ENCODE measurements around the gene SFSWAP.
"Not testable (repeated sequence)": the region's sequence is repeated elsewhere in the genome, so short reads cannot be mapped to it uniquely, and the experiment has no call there.

Gene SFSWAP

DNA sequence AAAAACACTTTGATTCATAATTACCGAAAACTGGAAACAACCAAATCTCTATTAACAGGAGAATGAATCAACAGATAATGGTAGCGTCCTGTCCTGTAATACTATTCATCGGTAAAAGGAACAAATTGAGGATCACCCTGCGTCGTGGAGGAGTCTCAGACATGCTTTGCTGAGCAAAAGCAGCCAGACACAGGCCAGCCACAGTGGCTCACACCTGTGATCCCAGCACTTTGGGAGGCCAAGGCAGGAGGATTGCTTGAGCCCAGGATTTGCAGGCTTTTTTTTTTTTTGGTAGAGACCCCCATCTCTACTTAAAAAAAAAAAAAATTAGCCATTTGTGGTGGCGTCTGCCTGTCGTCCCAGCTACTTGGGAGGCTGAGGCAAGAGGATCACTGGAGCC, 83.2 kb downstream of the SFSWAP start:
- no peak for FAIRE-seq

DNA sequence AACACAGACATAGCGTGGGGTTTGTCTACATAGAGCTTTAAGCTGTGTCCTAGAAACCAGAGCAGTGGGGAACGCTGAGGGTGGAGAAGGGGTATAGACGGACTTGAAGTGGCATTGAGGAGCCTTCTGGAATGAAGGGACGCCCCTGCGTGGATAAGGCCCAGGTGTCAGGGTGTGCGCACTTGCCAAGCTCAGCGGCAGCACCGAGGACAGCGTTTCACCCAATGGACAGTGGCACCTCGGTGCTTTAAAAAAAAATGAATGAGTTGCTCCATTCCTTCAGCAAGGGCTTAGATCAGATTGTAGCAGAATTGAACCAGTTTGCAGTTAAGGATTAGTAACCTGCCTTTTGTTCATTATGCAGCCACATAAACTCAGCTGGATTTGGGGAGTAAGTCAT, 83.7 kb downstream of the SFSWAP start:
- no peak for FAIRE-seq

DNA sequence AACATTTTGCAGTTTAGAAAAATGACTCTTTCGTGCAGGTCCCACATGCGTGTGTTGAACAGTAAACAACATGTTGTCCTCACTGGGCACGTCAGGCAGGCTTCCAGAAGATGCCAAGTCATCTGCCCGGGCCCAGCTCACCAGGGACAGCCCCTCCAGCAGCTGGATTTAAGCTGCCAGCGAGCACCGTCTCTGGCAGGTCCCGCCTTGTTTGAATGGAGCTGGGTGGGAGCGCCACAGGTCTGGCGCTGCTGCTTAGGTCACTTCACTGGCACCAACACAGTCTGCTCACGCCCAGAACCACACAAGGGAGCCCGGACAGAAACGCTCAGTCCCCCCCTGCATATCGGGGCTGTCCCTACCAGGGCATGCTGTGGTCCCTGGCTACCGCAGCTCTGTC, 84.2 kb downstream of the SFSWAP start:
- no peak for FAIRE-seq

DNA sequence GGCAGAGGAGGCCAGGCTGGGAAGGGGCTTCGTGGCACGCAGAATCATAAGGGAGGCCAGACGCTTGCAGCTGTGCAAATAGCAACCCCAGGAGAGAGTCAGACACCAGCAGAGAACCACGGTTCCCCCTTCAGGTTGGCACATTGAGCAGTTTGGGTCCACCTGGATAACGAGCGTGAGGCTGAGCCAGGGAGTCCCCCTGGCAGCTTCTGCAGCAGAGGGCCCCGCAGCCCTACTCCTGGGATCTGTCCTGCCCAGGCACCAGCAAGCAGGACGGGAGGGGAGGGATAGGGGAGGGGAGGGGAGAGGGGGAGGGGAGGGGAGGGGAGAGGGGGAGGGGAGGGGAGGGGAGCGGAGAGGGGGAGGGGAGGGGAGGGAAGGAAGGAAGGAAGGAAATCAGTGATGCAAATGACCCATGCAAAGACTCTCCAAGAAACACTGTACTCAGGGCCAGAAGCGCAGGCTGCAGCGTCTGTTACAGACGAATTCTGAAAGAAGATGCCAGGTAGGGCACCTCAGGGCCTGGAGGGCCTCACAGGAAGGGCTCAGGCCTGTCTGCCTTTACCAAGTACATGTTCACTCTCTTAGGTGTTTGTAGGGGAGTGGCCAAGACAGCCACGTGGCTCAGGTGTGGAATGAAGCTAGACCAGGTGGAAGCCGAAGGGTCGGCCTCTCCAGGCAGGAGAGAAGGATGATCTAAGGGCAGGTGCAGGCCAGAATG, 85.0 kb downstream of the SFSWAP start:
- no peak for FAIRE-seq

DNA sequence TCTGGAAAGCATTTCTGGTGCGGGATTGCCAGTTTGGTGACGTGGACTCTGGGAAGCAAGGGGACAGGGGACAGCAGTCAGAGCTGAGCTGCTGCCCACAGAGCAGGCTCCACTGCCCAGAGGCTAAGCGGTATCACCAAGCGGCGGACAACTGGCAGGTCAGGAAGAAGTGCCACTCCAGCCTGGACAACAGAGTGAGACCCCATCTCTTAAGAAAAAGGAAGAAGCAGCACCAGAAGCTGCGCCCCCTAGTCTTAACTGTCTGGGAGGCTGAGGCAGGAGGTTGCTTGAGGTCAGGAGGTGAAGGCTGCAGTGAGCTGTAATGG, 85.5 kb downstream of the SFSWAP start:
- FAIRE-seq = no peak

DNA sequence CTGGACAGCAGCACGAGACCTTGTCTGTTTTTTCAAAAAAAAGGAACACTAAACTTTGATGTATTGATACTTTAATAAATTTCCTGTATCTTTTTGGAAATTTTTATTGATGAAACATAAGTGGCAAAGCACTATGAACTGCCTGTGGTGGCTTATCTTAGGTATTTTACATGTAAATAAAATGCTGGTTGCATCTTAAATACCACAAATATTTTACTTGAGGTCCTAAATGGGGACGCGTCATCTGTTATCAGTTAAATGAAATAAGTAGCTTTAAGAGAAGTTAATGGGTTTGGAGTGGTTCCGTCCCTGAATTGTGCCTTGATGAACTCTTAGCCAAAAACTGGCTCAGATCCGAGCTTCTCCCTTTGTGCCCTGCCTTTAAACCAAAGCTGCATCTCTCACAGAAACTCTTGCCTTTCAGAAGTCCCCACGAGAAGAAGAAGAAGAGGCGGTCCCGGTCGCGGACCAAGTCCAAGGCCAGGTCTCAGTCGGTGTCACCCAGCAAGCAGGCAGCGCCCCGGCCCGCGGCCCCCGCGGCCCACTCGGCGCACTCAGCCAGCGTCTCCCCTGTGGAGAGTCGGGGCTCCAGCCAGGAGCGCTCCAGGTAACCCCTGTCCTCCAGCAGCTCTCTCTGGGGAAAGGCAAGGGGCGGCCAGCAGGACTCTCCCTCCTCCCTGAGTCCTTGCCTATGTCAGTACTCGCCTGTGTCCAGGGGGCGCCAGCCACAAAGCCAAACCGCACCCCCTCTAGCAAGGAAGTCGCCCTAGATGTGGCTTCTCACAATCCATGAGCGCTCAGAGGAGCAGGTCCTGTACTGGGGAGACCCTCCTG, 86.1 kb downstream of the SFSWAP start:
- no peak for FAIRE-seq

DNA sequence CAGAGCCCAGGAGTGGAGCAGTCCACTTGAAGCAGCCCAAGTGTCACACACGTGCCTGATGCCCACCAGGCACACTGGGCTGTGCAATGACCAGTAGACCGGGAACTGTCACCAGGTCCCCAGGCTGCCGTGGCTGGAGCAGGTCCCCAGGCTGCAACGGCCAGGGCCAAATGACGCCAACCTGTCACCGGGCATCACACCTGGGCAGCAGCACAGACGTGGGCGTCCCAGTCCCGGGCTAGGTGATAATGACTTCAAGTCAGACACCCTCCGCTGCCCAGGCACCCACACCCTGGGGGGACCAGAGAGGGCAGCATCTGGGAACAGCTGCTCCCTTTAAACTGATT, 86.7 kb downstream of the SFSWAP start:
- no peak for FAIRE-seq

DNA sequence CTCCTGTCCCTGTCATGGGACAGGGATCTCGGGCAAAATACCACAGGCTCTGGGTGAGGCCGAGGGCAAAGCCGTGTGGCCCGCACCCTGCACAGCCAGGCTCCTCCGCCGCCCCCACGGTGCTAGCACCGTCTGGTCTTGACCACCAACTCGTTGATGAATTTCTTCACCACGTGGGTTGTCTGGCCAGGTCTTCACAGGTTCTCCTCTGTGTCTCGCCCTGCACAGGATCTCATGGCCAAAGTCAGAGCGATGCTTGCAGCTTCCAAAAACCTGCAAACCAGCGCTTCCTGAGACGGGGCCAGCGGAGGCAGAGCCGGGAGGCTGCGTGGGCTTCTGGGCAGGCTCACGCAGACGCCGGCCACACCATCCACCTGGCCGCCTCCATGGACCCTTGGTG, 88.3 kb downstream of the SFSWAP start:
- FAIRE-seq = no peak

DNA sequence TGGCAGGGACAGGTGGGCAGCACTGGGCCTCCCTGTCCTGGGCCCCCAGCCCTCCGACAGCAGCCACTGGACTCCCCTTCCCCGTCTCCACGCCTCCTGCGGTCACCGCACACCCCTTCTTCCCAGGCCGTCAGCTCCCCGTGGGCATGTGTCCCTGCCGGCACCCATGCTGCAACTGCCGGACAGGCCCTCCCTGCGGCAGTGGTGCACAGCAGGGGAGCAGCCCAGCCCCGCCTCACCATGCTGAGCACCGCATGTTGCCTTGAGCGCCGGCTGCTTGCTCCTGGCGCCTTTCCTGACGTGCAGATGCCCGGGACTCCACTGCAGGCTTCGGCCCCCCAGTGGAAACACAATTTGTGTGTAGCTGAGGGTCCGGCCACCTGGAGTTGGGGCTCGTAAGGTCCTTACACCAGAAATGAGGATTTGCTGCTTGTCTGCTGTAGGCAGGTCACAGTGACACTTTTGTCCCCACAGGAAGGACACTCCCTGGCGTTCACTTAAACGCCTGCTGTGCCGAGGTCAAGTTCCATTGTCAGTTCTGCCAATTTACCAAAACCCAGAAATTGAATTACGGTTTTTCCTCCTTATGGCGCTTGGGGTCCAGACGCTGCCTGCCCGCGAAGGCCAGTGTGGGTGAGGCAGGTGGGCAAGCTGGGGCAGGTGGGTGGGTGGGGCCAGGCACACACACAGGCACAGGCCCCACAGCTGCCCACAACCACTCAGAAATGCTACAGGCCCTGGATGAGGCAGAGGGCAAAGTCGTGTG, 89.1 kb downstream of the SFSWAP start:
- FAIRE-seq = no peak

DNA sequence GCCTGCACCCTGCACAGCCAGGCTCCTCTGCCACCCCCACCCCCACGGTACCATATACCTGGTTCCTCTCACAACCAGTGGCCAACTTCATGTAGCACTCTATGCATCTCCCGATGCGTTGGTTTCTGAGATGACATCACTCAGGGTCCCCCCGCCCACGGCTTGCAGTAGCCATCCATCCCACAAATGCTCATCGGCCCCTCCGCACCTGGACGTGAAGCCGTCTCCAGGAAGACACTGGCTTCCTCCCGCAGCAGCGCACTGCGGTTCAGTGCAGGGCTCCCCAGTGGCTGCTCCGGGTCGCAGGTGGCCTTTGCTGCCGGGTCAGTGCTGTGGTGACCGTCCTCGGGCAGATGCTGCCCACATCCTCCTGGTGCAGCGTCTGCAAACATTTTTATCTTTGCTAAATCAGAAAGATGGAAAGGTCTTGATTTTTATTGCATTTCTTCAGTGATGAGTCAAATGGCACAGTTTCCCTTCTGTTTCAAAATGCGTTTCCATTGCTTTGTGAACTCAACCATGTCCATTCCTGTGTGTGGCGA, 89.8 kb downstream of the SFSWAP start:
- FAIRE-seq = no peak

DNA sequence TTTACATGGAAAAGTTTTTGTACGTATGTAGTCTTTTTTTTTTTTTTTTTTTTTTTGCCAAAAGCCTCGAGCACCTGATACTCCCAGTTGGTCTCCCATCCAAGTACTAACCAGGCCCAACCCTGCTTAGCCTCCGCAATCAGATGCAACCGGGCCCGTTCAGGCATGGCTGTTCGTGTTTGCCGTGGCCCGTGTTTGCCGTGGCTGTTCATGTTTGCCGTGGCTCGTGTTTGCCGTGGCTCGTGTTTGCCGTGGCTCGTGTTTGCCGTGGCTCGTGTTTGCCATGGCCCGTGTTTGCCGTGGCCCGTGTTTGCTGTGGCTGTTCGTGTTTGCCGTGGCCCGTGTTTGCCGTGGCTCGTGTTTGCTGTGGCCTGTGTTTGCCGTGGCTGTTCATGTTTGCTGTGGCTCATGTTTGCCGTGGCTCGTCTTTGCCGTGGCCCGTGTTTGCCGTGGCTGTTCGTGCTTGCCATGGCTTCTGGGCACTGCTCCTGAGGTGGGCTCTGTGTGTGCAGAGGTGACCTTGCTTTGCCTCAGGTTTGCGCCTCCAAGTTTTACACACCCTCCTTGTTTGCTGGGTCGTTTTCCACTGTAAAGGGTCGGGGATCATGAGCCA, 90.5 kb downstream of the SFSWAP start:
- FAIRE-seq = no peak

DNA sequence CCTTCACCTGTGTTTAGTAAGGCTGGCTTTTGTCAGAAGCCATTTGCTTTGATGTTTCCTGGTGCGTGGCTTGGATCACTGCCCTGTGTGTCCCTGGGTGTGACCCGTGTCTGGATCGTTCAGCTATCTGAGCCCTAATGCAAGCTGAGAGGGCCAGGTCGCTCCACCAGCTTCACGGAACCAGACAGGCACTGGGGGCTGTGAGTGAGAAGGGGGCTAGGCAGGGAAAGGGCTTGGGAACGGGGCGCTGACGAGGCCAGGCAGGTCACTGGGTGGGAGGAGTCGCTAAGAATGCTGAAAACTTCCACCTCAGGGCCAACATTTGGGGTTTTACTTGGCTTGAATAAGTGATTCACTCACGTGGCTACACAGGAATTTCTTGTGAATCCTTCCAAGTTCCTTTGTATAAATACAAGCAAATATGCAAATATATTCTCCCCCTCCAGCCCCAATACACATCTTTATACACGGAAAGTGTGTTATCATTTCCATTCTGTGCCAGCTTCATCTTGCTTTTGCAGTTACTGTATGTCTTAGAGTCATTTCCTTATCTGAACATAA, 93.2 kb downstream of the SFSWAP start:
- no peak for FAIRE-seq

DNA sequence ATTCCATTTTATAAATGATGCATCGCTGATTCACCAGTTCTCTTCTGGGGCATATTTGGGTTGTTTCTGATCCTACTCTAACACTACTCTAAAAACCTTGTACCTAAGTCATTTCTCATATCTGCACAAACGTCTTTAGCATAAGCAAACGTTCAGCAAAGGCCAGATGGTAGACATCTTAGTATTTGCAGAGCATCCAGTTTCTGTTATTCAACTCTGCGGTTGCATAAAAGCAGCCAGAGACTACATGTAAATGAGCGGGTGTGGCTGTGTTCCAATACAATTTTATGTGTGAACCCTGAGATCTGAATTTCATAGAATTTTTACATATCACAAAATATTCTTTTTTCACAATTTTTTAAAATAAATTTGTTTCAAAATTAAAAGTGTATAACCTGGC, 94.5 kb downstream of the SFSWAP start:
- FAIRE-seq = no peak

DNA sequence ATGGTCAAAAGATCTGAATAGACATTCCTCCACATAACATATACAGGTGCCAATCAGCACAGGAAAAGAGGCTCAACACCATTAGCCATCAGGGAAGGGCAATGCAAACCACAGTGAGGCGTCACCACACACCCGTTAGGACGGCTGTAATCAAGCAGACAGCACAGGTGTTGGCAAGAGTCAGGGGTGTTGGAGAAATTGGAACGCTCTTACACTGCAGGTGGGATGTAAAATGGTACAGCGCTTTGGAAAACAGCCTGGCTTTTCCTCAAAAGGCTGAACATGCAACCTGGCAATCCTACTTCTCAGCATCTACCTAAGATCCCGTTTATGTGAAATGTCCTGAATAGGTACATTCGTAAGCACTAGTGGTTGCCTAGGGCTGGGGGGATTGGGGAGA, 95.8 kb downstream of the SFSWAP start:
- no peak for FAIRE-seq

DNA sequence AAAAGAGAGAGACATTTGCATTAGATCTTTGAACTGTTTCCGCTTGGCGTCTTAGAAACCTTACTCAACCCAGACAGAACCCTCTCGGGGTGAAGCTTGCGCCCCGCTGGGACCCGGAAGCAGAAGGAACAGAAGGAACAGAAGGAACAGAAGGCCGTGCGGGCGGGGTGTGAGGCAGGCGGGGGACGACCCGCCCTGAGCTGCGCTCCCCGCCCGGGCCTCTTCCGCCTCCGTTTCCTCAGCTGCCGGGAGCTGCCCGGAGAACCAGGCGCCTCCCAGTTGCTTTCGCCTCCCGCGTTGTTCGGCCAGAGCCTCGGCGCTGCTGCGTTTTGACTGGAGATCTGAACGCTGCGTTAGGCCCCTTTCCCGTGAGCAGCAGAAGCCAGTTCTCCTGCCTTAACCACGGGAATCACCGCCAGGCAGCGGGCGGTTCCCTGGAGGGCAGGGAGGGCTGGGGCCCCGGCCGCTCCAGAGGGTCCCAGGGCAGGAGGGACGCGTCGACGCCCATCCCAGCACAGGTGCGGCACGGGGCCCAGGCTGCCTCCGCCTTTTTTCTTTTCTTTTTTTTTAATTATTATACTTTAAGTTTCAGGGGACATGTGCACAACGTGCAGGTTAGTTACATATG, 98.0 kb downstream of the SFSWAP start:
- FAIRE-seq = no peak

DNA sequence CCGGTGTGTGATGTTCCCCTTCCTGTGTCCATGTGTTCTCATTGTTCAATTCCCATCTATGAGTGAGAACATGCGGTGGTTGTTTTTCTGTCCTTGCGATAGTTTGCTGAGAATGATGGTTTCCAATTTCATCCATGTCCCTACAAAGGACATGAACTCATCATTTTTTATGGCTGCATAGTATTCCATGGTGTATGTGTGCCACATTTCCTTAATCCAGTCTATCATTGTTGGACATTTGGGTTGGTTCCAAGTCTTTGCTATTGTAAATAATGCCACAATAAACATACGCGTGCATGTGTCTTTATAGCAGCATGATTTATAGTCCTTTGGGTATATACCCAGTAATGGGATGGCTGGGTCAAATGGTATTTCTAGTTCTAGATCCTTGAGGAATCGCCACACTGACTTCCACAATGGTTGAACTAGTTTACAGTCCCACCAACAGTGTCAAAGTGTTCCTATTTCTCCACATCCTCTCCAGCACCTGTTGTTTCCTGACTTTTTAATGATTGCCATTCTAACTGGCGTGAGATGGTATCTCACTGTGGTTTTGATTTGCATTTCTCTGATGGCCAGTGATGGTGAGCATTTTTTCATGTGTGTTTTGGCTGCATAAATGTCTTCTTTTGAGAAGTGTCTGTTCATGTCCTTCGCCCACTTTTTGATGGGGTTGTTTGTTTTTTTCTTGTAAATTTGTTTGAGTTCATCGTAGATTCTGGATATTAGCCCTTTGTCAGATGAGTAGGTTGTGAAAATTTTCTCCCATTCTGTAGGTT, 98.8 kb downstream of the SFSWAP start:
- FAIRE-seq = not testable (repeated sequence)

DNA sequence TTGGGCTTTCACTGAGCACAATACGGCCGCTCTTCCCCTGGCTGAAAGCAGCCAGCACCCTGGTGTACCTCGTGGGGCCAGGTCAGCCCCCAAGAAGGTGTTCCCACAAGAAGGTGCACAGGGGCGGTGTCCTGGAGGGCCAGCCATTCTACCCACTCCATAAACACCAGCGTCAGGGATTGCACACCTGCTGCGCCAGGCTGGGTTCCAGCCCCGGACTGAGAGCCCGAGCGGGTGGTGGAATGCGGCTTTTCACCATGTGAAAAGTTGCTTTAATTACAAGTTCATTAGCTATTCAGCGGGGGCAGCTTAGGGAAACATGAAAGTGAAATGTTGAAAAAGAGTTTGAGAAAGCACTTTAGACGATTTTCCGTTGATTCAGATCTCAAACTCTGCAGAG, 99.8 kb downstream of the SFSWAP start:
- FAIRE-seq = no peak

DNA sequence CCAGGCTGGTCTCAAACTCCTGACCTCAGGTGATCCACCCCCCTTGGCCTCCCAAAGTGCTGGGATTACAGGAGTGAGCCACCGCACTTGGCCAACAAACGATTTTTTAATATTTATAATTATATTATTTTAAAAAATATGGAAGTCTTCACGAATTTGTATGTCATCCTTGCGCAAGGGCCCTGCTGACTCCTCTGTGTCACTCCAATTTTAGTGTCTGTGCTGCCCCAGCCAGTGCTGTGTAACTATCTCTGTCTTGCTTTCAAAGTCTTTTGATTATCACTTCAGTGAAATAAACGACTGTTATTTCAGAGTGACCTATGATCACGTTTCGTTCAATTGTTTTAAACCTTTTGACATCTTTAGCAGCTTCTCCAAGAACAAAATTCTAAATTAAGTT, 104.2 kb downstream of the SFSWAP start:
- FAIRE-seq = no peak

DNA sequence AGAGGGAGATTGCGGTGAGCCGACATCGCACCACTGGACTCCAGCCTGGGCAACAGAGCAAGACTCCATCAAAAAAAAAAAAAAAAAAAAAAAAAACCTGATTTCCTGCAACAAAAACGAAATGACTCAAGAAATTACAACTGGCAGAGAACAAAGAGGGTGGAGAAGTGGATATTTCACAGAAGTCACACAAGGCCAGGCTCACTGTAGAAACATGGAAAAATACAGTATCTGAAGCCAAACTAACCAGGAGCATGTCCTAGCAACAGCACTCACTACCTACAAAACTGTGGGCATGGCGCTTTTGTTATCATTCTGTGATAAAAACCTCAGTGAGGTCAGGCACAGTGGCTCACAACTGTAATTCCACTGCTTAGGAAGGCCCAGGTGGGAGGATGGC, 105.6 kb downstream of the SFSWAP start:
- FAIRE-seq = no peak

DNA sequence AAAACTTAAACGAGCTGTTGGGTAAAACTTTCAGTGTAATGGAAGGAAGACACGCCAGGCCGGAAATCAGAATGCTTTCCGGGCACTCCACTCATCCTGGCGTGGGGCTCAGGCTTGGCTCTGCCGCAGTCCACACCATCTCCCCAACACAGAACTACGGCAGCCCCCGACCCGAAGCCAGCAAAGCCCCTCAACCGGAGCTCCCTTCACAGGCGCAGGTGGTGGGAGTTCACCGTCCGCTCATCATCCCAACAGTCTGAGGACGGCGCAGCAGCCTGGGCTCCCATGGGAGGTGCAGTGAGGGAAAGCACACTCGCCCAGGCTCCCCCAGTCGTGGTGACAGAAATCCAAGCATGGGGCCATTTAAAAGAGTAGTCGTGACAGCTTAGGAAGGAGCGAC, 106.4 kb downstream of the SFSWAP start:
- no peak for FAIRE-seq

DNA sequence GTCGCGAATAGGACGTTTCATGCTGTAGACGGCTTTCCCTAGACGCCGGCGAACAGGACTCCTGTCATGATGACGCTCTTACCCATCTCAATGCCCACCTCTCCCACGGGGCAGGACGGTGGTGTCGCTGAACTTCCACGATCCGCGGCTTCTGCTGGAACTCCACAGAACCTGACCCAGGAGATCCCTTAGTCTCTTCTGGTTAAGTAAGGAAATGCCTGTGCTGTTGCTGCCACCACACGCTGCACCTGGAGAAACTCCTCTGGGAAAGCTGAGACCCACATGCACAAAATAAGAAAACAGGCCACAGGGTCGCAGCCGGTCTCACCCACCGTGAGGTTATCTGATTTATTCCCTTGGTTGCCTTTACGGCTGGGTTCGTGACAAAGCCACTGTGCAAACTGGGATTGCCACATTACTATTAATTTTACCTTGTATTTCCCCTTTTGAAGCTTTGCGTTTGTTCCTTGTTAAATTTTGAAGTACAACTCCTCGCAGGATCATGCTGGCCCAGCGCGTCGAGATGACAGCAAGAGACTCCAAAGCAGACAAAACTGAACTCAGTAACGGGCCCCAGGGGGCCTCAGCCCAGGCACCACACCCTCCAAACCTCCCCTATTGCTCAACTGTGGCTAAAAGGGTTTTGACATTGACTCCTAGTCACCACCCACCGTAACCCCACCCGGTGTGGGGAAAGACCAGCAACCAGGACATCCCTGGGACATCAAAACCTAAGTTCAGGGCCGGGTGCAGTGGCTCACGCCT, 108.1 kb downstream of the SFSWAP start:
- FAIRE-seq = no peak

All from islet of Langerhans (tissue), 1 donor.